ENCODE data around the gene COA5. TPM values are rescaled to one million over a fixed set of nuclear protein-coding genes. Genes with fewer than 3 reads are reported as not detected.

COA5 gene
- total and polyA plus RNA-seq, 4 donors: 20.2 to 60.7 (median 38.6) TPM

DNA sequence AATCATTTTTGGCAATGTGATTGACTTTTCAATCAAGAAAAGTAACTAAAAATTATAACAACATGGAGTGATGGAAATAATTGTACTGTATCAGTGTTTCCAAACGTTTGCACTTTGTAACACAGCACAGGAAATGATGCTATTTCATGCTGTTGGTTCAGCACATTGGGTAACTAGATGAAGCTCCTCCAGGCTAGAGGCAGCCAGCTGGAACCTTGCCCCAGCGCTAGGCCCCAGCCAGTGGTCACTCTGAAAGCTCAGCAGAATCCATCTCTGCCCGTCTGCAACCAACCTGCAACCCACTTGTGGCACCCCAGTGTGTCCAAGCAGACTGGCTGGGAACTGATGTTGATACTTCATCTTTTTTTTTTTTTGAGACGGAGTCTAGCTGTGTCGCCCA, 15.3 kb upstream of the COA5 start:
- no peak overlapping the region for H3K9ac ChIP-seq (ENCODE audit: insufficient read depth in 1 of 2, low read length in 2 of 2)
- no peaks in the 10 kb centered on the region for H3K9me3 ChIP-seq (ENCODE audit: control insufficient read depth in 4 of 4, insufficient read depth in 3 of 4, low read length in 3 of 4)
- H3K27me3 ChIP-seq (ENCODE audit: control insufficient read depth in 3 of 3, insufficient read depth in 3 of 3, low read length in 2 of 3): no peaks in the 10 kb centered on the region
- H3K4me3 ChIP-seq: no peak overlapping the region
- no peak for ATAC-seq (ENCODE audit: insufficient read depth, low FRiP score)
- no peak for TF ChIP-seq CTCF (IDR thresholded peaks at IDR 0.05; ENCODE audit: control extremely low read depth, extremely low read depth)
- DNase-seq: peak; percentile 48 to 56 (median 54)
- no peak overlapping the region for H3K27ac ChIP-seq (ENCODE audit: low read depth in 1 of 2, low read length in 1 of 2)
- no peaks in the 10 kb centered on the region for H3K4me1 ChIP-seq (ENCODE audit: control insufficient read depth in 5 of 5, insufficient read depth in 5 of 5, low read length in 5 of 5)
- WGBS, 2 donors: 53 to 72% methylated on average over 5 of the region's 5 CpGs
- H3K36me3 ChIP-seq (ENCODE audit: control insufficient read depth in 4 of 4, insufficient read depth in 4 of 4, low read length in 4 of 4): peaks cover 0 to 10% (median 0%) of the 10 kb centered on the region in 4 donors

DNA sequence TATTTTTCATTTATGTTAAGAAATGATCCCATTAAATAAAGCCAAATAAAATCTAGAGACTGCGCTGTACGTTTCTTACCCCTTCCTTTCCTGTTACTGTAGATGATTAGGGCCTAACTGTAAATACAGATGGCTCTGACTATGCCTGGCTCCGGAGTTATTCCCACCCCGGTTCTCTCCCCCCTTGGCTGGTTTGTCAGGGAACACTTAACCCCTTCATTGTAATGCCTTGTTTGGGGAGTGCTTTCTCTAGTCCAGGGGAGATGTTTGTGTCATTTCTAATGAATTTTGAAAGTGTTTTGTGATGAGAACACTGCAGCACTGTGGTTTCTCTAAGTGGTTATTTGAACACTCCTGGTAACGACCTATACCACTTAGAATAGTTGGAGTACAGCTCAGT, 8.8 kb upstream of the COA5 start:
- no peaks in the 10 kb centered on the region for H3K9me3 ChIP-seq (ENCODE audit: control insufficient read depth in 4 of 4, insufficient read depth in 3 of 4, low read length in 3 of 4)
- 58 to 65% methylated on average over 5 of the region's 5 CpGs for WGBS, 2 donors
- no peak for ATAC-seq (ENCODE audit: insufficient read depth, low FRiP score)

DNA sequence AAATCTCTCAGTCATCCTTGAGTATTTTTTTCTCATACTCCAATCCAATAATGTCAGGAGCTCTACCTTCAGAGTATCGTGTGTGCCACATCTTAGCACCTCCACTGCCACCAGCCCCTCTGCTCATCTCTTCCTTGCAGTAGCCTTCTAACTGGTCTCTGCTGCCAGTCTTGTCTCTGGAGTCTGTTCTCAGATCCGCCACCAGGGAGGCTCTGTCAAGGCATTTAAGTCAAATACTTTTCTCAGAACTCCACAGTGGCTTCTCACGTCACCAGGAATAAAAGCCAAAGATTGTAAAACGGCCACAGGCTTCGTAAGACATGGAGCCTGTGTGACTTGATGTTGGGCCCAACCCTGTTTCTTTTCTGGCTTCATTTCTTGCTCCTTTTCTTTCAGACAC, 7.2 kb upstream of the COA5 start:
- 92 to 94% methylated on average over 5 of the region's 5 CpGs for WGBS, 2 donors
- Histone ChIP-seq H3K36me3 (ENCODE audit: control insufficient read depth in 4 of 4, insufficient read depth in 4 of 4, low read length in 4 of 4) (peaks cover 20 to 38% (median 31%) of the 10 kb centered on the region in 4 donors), H3K27ac (ENCODE audit: low read depth in 1 of 2, low read length in 1 of 2) (no peak overlapping the region), H3K9me3 (ENCODE audit: control insufficient read depth in 4 of 4, insufficient read depth in 3 of 4, low read length in 3 of 4) (no peaks in the 10 kb centered on the region), H3K9ac (ENCODE audit: insufficient read depth in 1 of 2, low read length in 2 of 2) (no peak overlapping the region), H3K27me3 (ENCODE audit: control insufficient read depth in 3 of 3, insufficient read depth in 3 of 3, low read length in 2 of 3) (no peaks in the 10 kb centered on the region), H3K4me3 (no peak overlapping the region), H3K4me1 (ENCODE audit: control insufficient read depth in 5 of 5, insufficient read depth in 5 of 5, low read length in 5 of 5) (peaks cover 0 to 4% (median under 1%) of the 10 kb centered on the region in 5 donors)
- DNase-seq (no peak), ATAC-seq (ENCODE audit: insufficient read depth, low FRiP score) (no peak)
- TF ChIP-seq CTCF (IDR thresholded peaks at IDR 0.05; ENCODE audit: control extremely low read depth, extremely low read depth): no peak

More for the DNA sequence above, 8.8 kb upstream of the COA5 start:
- Histone ChIP-seq H3K4me3 (no peak overlapping the region), H3K36me3 (ENCODE audit: control insufficient read depth in 4 of 4, insufficient read depth in 4 of 4, low read length in 4 of 4) (peaks cover 19 to 32% (median 26%) of the 10 kb centered on the region in 4 donors), H3K9ac (ENCODE audit: insufficient read depth in 1 of 2, low read length in 2 of 2) (no peak overlapping the region), H3K27ac (ENCODE audit: low read depth in 1 of 2, low read length in 1 of 2) (no peak overlapping the region), H3K27me3 (ENCODE audit: control insufficient read depth in 3 of 3, insufficient read depth in 3 of 3, low read length in 2 of 3) (no peaks in the 10 kb centered on the region), H3K4me1 (ENCODE audit: control insufficient read depth in 5 of 5, insufficient read depth in 5 of 5, low read length in 5 of 5) (no peaks in the 10 kb centered on the region)
- no peak for DNase-seq
- TF ChIP-seq CTCF (IDR thresholded peaks at IDR 0.05; ENCODE audit: control extremely low read depth, extremely low read depth): no peak
